Activated T-cell treated with anti-CD3 and anti-CD28 coated beads for 24 hours (primary cell): ENCODE data around the gene ANO4.
"Not testable (repeated sequence)": the region's sequence is repeated elsewhere in the genome, so short reads cannot be mapped to it uniquely, and the experiment has no call there.

Experiments
- DNase-seq: peaks from one replicate; pipeline ENCODE4 v3.0.0-alpha.2; 2020; ENCODE audit warnings: low read depth

The ANO4 gene

DNA sequence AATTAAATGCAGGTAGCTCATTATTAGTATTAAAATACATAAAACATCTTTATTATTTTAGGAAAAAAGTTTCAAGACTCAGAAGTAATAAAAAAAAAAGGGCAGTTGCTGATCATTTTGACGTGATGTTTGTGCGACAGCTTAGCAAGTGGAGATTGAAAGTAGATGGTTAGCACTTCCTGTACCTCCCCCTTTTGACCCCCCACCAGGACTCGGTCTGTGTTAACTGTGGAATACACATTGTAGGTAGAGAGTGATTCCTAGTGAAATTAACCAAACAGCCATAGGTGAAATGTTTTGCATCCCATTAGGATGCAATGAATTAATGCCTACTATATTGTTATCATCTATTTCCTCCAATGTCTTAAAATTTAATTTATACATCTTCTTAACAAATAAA, 294.7 kb downstream of the ANO4 start:
- DNase-seq: no peak

DNA sequence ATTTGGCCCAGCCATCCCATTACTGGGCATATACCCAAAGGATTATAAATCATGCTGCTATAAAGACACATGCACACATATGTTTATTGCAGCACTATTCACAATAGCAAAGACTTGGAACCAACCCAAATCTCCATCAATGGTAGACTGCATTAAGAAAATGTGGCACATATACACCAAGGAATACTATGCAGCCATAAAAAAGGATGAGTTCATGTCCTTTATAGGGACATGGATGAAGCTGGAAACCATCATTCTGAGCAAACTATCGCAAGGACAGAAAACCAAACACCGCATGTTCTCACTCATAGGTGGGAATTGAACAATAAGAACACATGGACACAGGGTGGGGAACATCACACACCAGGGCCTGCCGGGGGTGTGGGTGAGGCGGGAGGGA, 295.6 kb downstream of the ANO4 start:
- not testable (repeated sequence) for DNase-seq

DNA sequence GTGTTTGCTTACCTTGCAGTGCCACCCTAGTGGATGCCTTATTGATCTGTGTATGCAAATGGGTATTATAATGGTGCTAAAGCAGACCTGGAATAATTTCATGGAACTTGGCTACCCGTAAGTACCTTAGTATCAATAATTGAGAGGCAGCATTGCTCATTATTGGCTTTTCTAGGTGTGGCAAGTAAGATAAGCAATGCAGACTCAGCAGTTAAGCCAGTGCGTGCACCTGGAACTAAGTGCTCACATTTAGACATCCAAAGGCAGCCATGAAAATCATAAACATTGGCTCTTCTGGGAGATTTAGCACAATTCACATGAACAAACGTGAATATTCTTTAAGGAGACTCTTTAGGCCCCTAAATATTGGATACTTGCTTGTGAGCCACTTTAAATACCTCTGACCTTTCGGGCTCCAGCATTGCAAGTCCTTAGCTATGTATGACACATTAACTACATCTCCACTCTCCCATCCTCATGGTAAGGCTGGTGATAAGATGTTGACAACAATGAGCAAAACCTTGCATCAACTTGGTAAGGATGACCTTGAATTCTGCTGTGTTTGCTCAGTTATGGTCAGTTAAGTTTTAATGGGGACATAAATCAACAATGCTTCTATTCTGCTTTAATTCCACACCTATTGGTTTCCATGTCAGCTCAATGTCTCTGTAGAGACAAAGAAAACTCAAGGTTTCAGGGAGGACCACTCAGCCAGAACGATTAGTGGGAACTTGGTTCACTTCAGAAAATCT, 303.4 kb downstream of the ANO4 start:
- no peak for DNase-seq

DNA sequence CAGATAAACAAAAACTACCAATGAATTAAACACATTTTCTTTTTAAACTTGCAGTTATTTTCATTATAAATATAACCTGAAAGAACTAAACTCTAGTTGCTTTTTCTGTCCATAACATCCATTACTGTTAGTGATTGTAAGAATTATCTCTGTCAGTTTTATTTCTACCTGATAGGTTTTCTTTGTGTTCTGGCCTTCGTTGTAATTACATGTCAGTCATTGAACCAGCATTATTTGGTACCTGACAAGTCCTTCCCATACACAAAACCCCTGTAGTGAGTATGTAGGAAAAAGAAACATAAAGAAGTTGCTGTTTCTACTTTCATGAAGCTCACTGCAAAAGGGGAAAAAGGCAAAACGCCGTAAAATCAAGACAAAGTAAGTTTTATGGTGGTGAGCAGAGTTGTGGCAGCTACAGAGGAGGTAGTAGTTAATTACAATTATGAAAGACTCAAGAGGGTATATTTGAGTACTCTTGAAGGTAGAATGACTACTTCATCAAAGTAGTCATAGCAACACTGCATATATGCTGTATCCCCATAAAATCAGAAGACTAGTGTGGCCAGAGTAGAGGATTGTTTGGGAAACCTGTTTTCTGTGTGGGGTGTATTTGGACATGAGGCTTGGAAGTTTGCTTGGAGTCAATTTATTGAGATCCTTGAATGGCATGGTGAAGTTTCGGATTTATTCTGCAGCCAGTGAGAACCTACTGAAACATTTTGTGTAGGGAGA, 312.6 kb downstream of the ANO4 start:
- no peak for DNase-seq

DNA sequence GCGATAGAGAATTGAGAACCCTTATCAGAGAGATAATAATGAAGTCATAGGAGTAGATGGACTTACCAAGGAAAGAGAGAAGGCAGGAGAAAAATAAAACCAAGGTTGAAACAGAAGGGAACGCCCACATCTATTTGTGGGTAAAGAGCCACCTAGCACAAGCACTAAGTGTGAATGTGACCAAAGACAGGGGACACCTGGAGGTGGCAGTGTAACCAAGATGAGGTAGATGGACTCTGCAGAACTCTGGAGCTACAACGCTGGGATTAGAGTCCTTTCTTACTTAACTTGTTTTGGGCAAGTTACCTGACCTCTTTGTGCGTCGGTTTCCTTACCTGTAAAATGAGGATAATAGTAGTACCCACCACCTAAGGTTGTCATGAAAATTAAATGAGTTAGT, 313.6 kb downstream of the ANO4 start:
- no peak for DNase-seq

DNA sequence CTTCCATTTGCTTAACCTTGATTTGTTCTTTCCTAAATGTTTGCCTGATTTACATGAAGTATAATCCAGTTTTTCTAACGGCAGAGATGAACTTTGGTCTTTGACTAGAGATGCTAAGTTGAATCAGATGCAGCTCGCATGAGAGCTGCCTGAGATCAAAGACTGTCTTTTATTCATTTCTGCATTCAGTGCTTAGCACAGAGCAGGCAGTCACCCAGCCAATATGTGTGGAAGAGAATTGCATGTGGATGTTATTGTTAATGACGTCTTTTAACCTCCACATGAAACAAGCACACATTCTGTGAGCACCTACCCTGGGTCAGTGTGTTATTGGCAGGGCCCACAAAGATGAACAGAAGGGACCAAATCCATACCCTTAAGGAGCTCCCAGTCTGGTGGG, 316.3 kb downstream of the ANO4 start:
- DNase-seq: no peak

DNA sequence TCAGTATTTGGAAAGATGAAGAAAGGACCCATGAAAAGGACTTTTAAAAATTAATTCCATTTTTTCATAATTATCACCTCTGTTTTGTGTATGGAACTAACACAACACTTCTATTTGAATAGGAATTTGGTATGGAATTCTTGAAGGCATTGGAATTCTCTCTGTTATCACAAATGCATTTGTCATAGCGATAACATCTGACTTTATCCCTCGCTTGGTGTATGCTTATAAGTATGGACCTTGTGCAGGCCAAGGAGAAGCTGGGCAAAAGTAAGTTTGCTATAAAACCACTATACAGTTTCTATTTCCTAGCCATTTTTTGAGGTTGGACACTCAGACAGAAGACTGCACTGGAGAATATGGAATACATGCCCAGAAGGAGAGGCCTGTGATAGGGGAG, 316.9 kb downstream of the ANO4 start:
- no peak for DNase-seq

DNA sequence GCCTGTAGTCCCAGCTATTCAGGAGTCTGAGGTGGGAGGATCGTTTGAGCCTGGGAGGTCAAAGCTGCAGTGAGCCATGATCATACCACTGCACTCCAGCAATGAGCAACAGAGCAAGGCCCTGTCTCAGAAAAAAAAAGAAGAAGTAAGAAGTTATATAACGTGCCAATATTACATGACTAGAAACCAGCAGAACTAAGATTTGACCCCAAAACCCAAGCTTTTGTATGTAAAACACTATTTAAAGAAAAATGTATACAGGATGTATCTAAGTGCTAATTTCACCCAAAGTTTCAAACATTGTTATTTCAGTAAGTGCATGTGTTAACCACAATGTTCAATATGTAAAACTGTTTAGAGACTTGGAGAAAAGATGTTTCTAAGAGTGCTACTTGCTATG, 320.8 kb downstream of the ANO4 start:
- no peak for DNase-seq

DNA sequence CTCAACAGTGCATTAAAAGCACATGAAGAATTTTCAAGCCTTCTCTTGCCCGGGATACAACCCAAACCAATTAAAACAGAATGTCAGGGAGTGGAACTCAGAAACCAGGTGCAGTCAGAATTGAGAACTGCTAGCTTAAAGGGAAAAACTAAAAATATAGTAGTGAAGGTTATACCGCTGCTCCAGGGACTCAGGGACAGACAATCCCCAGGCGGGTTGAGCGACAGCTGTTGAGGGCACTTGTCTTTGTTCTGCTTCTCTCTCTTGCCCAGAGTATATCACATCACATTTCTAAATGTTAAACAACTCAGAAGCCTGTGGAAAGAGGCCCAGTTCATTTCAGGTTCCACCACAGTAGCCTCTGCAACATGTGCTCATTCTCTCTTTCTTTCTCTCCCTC, 322.3 kb downstream of the ANO4 start:
- no peak for DNase-seq

DNA sequence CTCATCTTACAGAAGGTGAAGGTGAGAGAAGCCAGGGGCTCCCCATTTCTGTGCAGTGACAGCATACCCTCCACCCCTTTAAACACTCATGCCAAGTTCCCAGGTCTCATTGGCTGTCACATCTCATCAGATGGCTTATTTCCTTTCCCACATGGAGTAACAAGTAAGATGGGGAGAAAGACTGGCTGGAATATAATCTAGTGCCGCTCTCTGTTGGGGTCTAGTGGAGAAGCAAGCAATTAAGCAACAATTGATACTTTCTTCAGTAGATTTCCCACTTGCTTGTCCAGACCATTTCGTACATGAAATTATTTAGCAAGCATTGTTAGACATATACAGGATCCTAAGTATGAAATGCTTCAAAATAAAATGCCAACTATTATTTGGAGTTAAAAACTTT, 323.3 kb downstream of the ANO4 start:
- DNase-seq: no peak

DNA sequence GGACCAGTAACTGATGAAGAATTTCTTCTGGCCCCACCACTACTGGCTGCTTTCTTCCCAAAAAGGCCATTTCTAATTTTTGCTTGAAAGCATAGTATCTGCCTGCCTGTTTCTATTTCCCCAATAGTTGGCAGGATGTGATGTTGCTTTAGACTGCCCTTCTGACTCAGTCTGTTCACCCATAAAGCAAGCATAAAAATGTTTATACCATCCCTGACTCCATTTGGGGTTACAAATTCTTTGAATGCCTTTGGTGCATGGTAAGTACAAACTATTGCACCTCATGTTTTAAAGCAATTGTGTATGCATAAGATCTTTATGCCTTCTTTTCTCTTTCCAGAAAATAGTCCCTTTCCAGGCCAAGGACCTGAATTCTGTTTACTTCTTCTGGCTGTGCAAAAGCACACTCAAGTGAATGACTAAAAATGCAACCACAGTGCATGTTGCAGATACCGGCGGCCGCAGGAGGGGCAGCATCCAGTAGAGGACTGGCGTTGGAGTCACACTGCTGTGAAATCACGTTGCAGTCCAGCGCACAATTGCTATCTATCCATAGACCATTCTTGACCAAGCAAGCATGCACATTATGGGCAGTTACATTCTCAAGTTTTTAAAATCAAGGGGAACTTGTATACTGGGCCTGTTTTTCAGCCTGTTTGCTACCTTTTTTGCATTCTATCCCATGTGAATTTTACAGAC, 333.1 kb downstream of the ANO4 start:
- no peak for DNase-seq

DNA sequence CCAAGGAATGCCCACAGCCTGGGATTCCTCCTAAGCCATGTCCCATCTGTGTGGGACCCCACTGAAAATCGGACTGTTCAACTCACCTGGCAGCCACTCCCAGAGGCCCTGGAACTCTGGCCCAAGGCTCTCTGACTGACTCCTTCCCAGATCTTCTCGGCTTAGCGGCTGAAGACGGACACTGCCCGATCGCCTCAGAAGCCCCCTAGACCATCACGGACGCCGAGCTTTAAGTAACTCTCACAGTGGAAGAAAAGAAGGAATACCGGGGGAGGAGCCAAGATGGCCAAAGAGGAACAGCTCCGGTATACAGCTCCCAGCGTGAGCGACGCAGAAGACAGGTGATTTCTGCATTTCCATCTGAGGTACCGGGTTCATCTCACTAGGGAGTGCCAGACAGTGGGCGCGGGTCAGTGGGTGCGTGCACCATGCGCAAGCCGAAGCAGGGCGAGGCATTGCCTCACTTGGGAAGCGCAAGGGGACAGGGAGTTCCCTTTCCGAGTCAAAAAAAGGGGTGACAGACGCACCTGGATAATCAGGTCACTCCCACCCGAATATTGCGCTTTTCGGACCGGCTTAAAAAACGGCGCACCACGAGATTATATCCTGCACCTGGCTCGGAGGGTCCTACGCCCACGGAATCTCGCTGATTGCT, 351.3 kb downstream of the ANO4 start:
- DNase-seq: not testable (repeated sequence)

DNA sequence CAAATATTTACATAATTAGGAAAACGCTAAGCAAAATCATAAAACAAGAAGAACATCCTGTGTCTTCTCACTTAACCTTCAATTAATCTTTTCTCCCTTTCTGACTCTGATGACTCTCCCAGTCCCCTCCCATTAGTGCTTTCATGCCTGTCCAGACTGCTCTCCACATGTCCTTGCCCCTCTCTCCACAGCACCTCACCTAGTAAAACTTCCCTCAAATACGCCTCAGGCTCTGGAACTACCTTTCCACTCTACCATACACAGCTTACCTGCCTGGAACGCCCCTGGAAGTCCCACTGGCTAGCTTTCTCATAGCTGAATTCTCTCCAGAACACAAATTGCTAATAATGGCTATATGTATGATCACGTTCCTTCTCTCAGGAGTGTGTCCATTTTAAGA, 370.7 kb downstream of the ANO4 start:
- no peak for DNase-seq

DNA sequence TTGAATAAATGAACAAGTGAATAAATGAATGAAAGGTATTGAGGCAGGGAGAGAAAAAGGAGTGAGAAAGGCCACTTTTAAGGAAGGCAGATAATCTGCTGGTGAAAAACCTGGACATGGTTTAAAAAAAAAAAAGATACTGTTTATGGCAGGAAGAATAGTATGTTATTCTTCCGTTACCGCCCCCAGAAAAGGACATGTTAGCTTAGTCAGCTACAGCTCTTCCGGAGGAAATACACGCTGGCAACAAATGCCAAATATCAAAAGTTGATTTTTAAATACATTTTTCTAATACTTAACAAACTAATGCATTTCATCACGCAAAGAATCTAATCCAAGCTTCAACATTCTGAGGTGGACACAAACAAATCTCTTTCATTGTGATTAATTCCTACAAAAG, 372.3 kb downstream of the ANO4 start:
- DNase-seq: no peak

DNA sequence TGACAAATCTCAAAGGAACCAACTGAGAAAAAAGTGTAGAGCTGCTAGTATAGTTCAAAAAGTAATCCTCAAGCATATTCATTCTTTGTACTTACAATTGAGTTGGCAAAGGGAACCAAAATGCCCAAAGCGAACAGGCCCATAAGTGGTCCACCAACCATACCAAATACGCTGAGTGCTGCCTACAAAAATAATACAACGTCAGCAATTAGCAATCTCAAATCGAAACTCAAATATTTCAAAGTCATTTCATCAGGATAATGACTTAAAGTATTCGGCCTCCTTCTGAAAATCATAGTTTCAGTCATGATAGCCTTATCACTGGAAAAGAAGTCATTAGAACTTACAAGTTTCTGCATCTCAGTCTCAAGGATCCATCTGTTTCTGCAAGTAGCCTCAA, 373.4 kb downstream of the ANO4 start:
- DNase-seq: no peak

DNA sequence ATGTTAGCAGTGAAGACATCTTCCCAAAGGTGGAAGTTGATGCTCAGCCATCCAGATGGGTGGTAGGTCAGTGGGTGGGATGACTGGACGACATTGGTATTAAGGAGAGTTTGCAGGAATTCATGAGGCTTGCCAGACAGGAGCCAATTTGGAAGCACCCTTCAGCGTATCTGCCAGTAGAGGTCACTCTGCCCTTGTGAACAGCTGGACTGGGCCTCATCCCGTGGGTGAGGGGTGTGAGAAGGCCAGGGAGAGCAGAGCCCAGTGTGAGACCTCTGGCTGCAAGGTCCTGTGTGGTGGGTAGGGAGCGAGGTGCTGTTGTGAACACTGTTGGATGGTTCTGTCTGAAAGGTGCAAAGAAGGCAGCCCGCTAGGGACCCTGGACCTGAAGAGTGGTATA, 377.7 kb downstream of the ANO4 start:
- no peak for DNase-seq

DNA sequence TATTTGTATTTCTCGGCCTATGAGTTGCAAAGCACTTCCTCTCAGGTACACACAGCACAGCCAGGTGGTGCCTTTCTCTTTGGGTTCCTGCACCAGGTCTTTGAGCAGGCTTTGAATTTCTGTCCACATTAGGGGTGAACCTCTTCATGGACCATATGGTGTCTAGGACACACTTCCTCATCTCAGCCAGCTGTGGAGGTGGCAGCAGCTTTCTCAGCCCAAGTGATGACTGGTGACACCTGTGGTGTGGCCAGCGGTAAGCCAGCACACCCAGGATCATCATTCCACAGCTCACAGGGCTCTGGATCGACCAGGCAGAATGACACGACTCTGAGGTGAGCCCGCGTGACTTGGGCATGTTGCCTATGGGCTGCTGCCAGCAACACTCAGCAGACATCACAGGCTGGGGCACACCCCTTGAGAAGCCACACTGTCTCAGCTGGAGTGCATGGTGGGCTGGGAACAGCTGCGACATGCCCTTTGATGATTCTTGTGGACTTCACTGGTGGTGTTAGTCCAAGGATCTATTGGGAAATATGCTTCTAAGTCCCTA, 378.7 kb downstream of the ANO4 start:
- no peak for DNase-seq

DNA sequence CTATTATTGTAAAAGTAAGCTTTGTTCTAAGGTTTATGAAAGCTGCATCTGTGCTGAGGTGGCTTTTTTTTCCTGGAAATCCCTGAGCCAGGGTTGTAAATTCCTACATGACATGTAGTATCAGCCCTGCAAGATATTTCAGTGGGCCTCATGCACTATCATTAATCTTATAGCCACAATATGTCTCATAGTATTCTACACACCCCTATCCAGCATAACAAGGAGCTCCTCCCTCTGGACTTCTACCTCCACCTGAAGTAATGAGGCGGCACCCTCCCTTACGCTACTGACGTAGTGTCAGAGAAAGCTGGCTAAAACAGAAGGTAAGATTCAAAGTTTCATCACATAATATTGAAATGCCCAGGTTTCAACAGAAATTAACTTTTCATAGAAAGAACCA, 380.0 kb downstream of the ANO4 start:
- DNase-seq: no peak
